HEK293 (cell line): Measurements from ENCODE around the gene MPHOSPH9.

Source experiments
- RBAK ChIP-seq: fragments of 450-650 bp; formaldehyde crosslinking; IDR thresholded peaks from 2 replicates; pipeline ENCODE4 v1.5.1; 2016; ENCODE audit warnings: missing biosample characterization, missing genetic modification characterization
- ZNF302 ChIP-seq: fragments of 450-650 bp; formaldehyde crosslinking; IDR thresholded peaks from 2 replicates; pipeline ENCODE4 v1.5.1; 2016; ENCODE audit warnings: missing biosample characterization, missing genetic modification characterization, low read depth
- ZNF350 ChIP-seq: fragments of 450-650 bp; formaldehyde crosslinking; IDR thresholded peaks from 2 replicates; pipeline ENCODE4 v1.5.0; 2017; ENCODE audit warnings: missing biosample characterization, mild to moderate bottlenecking, missing genetic modification characterization
- ZNF670 ChIP-seq: fragments of 450-650 bp; formaldehyde crosslinking; IDR thresholded peaks from 2 replicates; pipeline ENCODE4 v1.5.1; 2016; ENCODE audit warnings: missing biosample characterization, missing genetic modification characterization, low read depth
- TF ChIP-seq, protein P1 (sequence below): fragments of 450-650 bp; formaldehyde crosslinking; IDR thresholded peaks from 2 replicates; pipeline ENCODE4 v1.5.1; 2016; ENCODE audit warnings: missing biosample characterization, missing genetic modification characterization

DNA sequence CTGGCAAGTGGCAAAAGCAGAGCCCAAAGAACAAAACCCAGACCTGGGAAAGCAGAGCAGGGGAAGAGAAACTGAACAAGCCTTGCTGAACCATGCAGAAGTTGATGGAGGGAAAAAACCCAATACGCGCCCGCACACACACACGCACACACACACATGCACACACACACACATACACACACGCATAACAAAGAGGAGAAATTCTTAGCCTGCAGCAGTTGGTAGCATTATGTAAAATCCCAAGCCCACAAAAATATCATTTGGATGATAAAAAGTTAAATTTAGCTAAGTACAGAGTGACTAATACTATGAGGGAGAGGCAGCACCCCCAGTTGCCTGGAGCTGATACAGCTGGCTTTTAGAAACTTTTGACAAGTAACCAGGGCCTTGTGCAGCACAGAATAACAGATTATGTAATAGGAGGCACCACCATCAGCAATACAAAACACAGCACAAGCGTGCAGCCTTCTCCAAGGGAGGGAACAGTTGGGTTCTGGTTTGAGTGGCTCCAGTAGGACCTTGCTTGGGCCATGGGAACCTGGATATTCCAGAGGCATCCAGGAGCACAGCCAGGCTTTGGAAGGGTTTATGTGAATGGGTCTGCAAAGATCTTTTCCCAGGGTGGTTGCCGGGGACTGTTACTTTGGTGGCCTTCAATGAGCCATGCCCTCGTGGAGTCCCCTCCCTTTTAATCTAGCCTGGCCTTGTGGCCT lies 117.4 kb downstream of the MPHOSPH9 start:
- TF ChIP-seq ZNF670 (tag by site-specific recombination), result no peak
- no peak for TF ChIP-seq ZNF302 (tag by site-specific recombination)
- TF ChIP-seq ZNF350, result no peak
- TF ChIP-seq, protein P1, sequence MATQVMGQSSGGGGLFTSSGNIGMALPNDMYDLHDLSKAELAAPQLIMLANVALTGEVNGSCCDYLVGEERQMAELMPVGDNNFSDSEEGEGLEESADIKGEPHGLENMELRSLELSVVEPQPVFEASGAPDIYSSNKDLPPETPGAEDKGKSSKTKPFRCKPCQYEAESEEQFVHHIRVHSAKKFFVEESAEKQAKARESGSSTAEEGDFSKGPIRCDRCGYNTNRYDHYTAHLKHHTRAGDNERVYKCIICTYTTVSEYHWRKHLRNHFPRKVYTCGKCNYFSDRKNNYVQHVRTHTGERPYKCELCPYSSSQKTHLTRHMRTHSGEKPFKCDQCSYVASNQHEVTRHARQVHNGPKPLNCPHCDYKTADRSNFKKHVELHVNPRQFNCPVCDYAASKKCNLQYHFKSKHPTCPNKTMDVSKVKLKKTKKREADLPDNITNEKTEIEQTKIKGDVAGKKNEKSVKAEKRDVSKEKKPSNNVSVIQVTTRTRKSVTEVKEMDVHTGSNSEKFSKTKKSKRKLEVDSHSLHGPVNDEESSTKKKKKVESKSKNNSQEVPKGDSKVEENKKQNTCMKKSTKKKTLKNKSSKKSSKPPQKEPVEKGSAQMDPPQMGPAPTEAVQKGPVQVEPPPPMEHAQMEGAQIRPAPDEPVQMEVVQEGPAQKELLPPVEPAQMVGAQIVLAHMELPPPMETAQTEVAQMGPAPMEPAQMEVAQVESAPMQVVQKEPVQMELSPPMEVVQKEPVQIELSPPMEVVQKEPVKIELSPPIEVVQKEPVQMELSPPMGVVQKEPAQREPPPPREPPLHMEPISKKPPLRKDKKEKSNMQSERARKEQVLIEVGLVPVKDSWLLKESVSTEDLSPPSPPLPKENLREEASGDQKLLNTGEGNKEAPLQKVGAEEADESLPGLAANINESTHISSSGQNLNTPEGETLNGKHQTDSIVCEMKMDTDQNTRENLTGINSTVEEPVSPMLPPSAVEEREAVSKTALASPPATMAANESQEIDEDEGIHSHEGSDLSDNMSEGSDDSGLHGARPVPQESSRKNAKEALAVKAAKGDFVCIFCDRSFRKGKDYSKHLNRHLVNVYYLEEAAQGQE (tag by site-specific recombination), result no peak
- TF ChIP-seq RBAK (tag by site-specific recombination), result no peak
